HepG2 (cell line): ENCODE data around the gene PSRC1. TPM values are rescaled to one million over a fixed set of nuclear protein-coding genes. Genes with fewer than 3 reads are reported as not detected.
A peak's percentile ranks its signal among the peaks of the same experiment; 100 is the strongest.

Source experiments
- ATM ChIP-seq: fragments of 450-650 bp; IDR thresholded peaks from 2 replicates; pipeline ENCODE4 v1.7.1; 2017; ENCODE audit warnings: mild to moderate bottlenecking, borderline replicate concordance
- FLYWCH1 ChIP-seq: sonication (generic); formaldehyde crosslinking; IDR thresholded peaks from 2 replicates; pipeline ENCODE4 v1.8.1; 2023; ENCODE audit warnings: mild to moderate bottlenecking, missing genetic modification reagents
- HNRNPUL1 ChIP-seq: fragments of 200-400 bp; formaldehyde crosslinking; IDR thresholded peaks from 2 replicates; pipeline ENCODE4 v1.6.1; 2017; ENCODE audit warnings: low read depth, mild to moderate bottlenecking, low read length, moderate library complexity
- IRF2 ChIP-seq: IDR thresholded peaks from 2 replicates; pipeline ENCODE4 v1.6.1; 2018; ENCODE audit warnings: missing genetic modification reagents, missing compliant biosample characterization
- KDM2A ChIP-seq: sonication (generic); formaldehyde crosslinking; IDR thresholded peaks from 2 replicates; pipeline ENCODE4 v1.4.0; 2020; ENCODE audit warnings: low read depth, missing genetic modification reagents, borderline replicate concordance
- MAZ ChIP-seq, 2 experiments: sonication (generic) in 1 of 2; formaldehyde crosslinking in 1 of 2; IDR thresholded peaks; 2 replicates each; pipeline versions ENCODE4 v1.5.0 to v1.6.1; 2012 to 2020; ENCODE audit warnings: low read depth in 2 of 2, mild to moderate bottlenecking in 2 of 2, borderline replicate concordance in 1 of 2, improper control_type of control experiment in 1 of 2, low read length in 1 of 2, missing genetic modification reagents in 1 of 2, moderate library complexity in 1 of 2
- MTF2 ChIP-seq: sonication (generic); formaldehyde crosslinking; IDR thresholded peaks from 2 replicates; pipeline ENCODE4 v1.5.0; 2020; ENCODE audit warnings: missing genetic modification reagents, borderline replicate concordance
- PHF21A ChIP-seq: sonication (generic); formaldehyde crosslinking; IDR thresholded peaks from 2 replicates; pipeline ENCODE4 v1.5.0; 2020; ENCODE audit warnings: mild to moderate bottlenecking, missing genetic modification reagents
- ZC3H4 ChIP-seq: sonication (generic); formaldehyde crosslinking; IDR thresholded peaks from 2 replicates; pipeline ENCODE4 v1.4.0; 2020; ENCODE audit warnings: missing genetic modification reagents, borderline replicate concordance
- ZNF282 ChIP-seq: fragments of 450-650 bp; IDR thresholded peaks from 2 replicates; pipeline ENCODE4 v1.6.1; 2018; ENCODE audit not compliant: partially characterized antibody
- ZNF350 ChIP-seq: sonication (generic); formaldehyde crosslinking; IDR thresholded peaks from 2 replicates; pipeline ENCODE4 v1.4.0; 2020; ENCODE audit warnings: mild to moderate bottlenecking, low read depth, missing genetic modification reagents, borderline replicate concordance
- ZNF569 ChIP-seq: sonication (generic); formaldehyde crosslinking; IDR thresholded peaks from 2 replicates; pipeline ENCODE4 v1.5.0; 2020; ENCODE audit warnings: mild to moderate bottlenecking, missing genetic modification reagents, moderate library complexity, borderline replicate concordance
- ZNF7 ChIP-seq: IDR thresholded peaks from 2 replicates; pipeline ENCODE4 v1.6.1; 2016; ENCODE audit warnings: missing biosample characterization, missing genetic modification reagents
- ZNF790 ChIP-seq: sonication (generic); formaldehyde crosslinking; IDR thresholded peaks from 2 replicates; pipeline ENCODE4 v1.8.0; 2022; ENCODE audit warnings: missing genetic modification reagents, mild to moderate bottlenecking, borderline replicate concordance
- polyA plus RNA-seq, 8 experiments: library from polyadenylated mRNA; depleted of rRNA in 3 of 8; stranded (reverse) in 7 of 8; unstranded in 1 of 8; fragments of >200 nt; fragmentation: Illumina TruSeq in 4 of 8; extraction: Trizol in 4 of 8; gene quantifications; 2 replicates each; pipeline versions ENCODE4 v1.2.1 to v1.2.3, GENCODE V29; 2011 to 2016; ENCODE audit warnings: low read depth in 4 of 8, missing spikeins in 1 of 8, mixed read lengths in 1 of 8; ENCODE audit not compliant: insufficient read depth in 1 of 8
- total RNA-seq, 5 experiments: library from RNA; depleted of rRNA; stranded (reverse); fragments of >200 nt; fragmentation: Illumina TruSeq; extraction: Trizol; gene quantifications; 2 replicates each; pipeline ENCODE4 v1.2.3, GENCODE V29; 2016; ENCODE audit warnings: low read depth in 1 of 5
- TF ChIP-seq, protein P1 (sequence below): sonication (generic); formaldehyde crosslinking; IDR thresholded peaks from 2 replicates; pipeline ENCODE4 v1.4.0; 2020; ENCODE audit warnings: missing genetic modification reagents
- TF ChIP-seq, protein P2 (sequence below): sonication (generic); formaldehyde crosslinking; IDR thresholded peaks from 2 replicates; pipeline ENCODE4 v1.4.0; 2020; ENCODE audit warnings: missing genetic modification reagents, borderline replicate concordance
- TF ChIP-seq, protein P3 (sequence below): sonication (generic); formaldehyde crosslinking; IDR thresholded peaks from 2 replicates; pipeline ENCODE4 v1.4.0; 2020; ENCODE audit warnings: missing genetic modification reagents
- TF ChIP-seq, protein P4 (sequence below): sonication (generic); formaldehyde crosslinking; IDR thresholded peaks from 2 replicates; pipeline ENCODE4 v1.5.1; 2020; ENCODE audit warnings: mild to moderate bottlenecking, moderate library complexity, missing genetic modification reagents

Gene PSRC1
- total and polyA plus RNA-seq, 2 of the 13 experiments (the other 11 are each of a cell fraction or from before 2014, with no cell fraction given), result 28.6 to 30.3 TPM

DNA sequence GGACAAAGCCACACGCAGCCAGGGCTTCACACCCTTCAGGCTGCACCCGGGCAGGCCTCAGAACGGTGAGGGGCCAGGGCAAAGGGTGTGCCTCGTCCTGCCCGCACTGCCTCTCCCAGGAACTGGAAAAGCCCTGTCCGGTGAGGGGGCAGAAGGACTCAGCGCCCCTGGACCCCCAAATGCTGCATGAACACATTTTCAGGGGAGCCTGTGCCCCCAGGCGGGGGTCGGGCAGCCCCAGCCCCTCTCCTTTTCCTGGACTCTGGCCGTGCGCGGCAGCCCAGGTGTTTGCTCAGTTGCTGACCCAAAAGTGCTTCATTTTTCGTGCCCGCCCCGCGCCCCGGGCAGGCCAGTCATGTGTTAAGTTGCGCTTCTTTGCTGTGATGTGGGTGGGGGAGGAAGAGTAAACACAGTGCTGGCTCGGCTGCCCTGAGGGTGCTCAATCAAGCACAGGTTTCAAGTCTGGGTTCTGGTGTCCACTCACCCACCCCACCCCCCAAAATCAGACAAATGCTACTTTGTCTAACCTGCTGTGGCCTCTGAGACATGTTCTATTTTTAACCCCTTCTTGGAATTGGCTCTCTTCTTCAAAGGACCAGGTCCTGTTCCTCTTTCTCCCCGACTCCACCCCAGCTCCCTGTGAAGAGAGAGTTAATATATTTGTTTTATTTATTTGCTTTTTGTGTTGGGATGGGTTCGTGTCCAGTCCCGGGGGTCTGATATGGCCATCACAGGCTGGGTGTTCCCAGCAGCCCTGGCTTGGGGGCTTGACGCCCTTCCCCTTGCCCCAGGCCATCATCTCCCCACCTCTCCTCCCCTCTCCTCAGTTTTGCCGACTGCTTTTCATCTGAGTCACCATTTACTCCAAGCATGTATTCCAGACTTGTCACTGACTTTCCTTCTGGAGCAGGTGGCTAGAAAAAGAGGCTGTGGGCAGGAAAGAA lies 8.1 kb downstream of the PSRC1 start (continued):
- no peak for TF ChIP-seq HNRNPUL1
- no peak for TF ChIP-seq ZNF790 (CRISPR knock-in tag)
- TF ChIP-seq PHF21A (CRISPR knock-in tag), result no peak; the same call in 1 of the 2 replicates
- no peak for TF ChIP-seq ZNF7
- no peak for TF ChIP-seq ZNF569
- no peak for TF ChIP-seq MTF2
- TF ChIP-seq, protein P1, sequence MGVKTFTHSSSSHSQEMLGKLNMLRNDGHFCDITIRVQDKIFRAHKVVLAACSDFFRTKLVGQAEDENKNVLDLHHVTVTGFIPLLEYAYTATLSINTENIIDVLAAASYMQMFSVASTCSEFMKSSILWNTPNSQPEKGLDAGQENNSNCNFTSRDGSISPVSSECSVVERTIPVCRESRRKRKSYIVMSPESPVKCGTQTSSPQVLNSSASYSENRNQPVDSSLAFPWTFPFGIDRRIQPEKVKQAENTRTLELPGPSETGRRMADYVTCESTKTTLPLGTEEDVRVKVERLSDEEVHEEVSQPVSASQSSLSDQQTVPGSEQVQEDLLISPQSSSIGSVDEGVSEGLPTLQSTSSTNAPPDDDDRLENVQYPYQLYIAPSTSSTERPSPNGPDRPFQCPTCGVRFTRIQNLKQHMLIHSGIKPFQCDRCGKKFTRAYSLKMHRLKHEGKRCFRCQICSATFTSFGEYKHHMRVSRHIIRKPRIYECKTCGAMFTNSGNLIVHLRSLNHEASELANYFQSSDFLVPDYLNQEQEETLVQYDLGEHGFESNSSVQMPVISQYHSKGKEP (CRISPR knock-in tag), result no peak
- no peak for TF ChIP-seq IRF2 (CRISPR knock-in tag)
- TF ChIP-seq, protein P2, sequence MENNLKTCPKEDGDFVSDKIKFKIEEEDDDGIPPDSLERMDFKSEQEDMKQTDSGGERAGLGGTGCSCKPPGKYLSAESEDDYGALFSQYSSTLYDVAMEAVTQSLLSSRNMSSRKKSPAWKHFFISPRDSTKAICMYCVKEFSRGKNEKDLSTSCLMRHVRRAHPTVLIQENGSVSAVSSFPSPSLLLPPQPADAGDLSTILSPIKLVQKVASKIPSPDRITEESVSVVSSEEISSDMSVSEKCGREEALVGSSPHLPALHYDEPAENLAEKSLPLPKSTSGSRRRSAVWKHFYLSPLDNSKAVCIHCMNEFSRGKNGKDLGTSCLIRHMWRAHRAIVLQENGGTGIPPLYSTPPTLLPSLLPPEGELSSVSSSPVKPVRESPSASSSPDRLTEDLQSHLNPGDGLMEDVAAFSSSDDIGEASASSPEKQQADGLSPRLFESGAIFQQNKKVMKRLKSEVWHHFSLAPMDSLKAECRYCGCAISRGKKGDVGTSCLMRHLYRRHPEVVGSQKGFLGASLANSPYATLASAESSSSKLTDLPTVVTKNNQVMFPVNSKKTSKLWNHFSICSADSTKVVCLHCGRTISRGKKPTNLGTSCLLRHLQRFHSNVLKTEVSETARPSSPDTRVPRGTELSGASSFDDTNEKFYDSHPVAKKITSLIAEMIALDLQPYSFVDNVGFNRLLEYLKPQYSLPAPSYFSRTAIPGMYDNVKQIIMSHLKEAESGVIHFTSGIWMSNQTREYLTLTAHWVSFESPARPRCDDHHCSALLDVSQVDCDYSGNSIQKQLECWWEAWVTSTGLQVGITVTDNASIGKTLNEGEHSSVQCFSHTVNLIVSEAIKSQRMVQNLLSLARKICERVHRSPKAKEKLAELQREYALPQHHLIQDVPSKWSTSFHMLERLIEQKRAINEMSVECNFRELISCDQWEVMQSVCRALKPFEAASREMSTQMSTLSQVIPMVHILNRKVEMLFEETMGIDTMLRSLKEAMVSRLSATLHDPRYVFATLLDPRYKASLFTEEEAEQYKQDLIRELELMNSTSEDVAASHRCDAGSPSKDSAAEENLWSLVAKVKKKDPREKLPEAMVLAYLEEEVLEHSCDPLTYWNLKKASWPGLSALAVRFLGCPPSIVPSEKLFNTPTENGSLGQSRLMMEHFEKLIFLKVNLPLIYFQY (CRISPR knock-in tag), result peak; percentile 92; the same call in 1 of the 2 replicates
- TF ChIP-seq KDM2A, result peak; percentile 70; the same call in 1 of the 2 replicates
- no peak for TF ChIP-seq ATM
- no peak for TF ChIP-seq ZNF282
- TF ChIP-seq ZNF350 (CRISPR knock-in tag), result peak; percentile 61; the same call in 1 of the 2 replicates
- TF ChIP-seq FLYWCH1, result no peak
- TF ChIP-seq, protein P3, sequence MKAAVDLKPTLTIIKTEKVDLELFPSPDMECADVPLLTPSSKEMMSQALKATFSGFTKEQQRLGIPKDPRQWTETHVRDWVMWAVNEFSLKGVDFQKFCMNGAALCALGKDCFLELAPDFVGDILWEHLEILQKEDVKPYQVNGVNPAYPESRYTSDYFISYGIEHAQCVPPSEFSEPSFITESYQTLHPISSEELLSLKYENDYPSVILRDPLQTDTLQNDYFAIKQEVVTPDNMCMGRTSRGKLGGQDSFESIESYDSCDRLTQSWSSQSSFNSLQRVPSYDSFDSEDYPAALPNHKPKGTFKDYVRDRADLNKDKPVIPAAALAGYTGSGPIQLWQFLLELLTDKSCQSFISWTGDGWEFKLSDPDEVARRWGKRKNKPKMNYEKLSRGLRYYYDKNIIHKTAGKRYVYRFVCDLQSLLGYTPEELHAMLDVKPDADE (CRISPR knock-in tag), result no peak
- no peak for TF ChIP-seq ZC3H4 (CRISPR knock-in tag)
- no peak; the same call in 1 of the 2 replicates for TF ChIP-seq MAZ (IDR thresholded peaks at IDR 0.05; ENCODE audit: borderline replicate concordance, low read depth, low read length)
- TF ChIP-seq MAZ (CRISPR knock-in tag; IDR thresholded peaks at IDR 0.05; ENCODE audit: low read depth), result 0 out of 2 replicates have a peak, but pooled peaks have one; percentile 55
- TF ChIP-seq, protein P4, sequence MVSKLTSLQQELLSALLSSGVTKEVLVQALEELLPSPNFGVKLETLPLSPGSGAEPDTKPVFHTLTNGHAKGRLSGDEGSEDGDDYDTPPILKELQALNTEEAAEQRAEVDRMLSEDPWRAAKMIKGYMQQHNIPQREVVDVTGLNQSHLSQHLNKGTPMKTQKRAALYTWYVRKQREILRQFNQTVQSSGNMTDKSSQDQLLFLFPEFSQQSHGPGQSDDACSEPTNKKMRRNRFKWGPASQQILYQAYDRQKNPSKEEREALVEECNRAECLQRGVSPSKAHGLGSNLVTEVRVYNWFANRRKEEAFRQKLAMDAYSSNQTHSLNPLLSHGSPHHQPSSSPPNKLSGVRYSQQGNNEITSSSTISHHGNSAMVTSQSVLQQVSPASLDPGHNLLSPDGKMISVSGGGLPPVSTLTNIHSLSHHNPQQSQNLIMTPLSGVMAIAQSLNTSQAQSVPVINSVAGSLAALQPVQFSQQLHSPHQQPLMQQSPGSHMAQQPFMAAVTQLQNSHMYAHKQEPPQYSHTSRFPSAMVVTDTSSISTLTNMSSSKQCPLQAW (CRISPR knock-in tag), result 0 out of 2 replicates have a peak, but pooled peaks have one; percentile 19
